GM12878 (cell line): Measurements from ENCODE around the gene TPCN2. TPM values are rescaled to one million over a fixed set of nuclear protein-coding genes. Genes with fewer than 3 reads are reported as not detected.

Experiments used
- ATAC-seq: fragments of 200-7000 bp; cut with Tn5 transposase; 3 replicates; pipeline ENCODE4 v1.9.1; 2020; ENCODE audit warnings: mild to moderate bottlenecking, moderate library complexity
- BruUV-seq: library from RNA; stranded (reverse); fragments of 400-500 nt; replicated peaks from 2 replicates; lab custom pipeline; 2021; lab: Mats Ljungman, UMichigan
- CTCF ChIA-PET: fragments of 300-600 bp; sonication (Branson Sonifier 250); formaldehyde crosslinking; extraction: SDS; loops from one replicate; lab custom pipeline; 2021; ENCODE audit warnings: inconsistent platforms; lab: Yijun Ruan, JAX
- POLR2A ChIA-PET: fragments of 350-600 bp; formaldehyde crosslinking; extraction: SDS; loops from one replicate; lab custom pipeline; 2021; ENCODE audit warnings: inconsistent platforms; lab: Charles Lee
- RAD21 ChIA-PET: fragments of 300-600 bp; sonication (Branson Sonifier 250); formaldehyde crosslinking; loops from one replicate; lab custom pipeline; 2023; ENCODE audit warnings: antibody characterized with exemption; ENCODE audit not compliant: unreplicated experiment; lab: Charles Lee
- SMC1A ChIA-PET: fragments of 300-600 bp; sonication (Branson Sonifier 250); formaldehyde crosslinking; loops from one replicate; lab custom pipeline; 2023; ENCODE audit not compliant: unreplicated experiment, uncharacterized antibody; lab: Charles Lee
- DNase-seq: peaks from one replicate; pipeline ENCODE4 v3.0.0-alpha.2; 2011; ENCODE audit warnings: low read depth, low spot score
- FAIRE-seq: peaks from 3 replicates; lab custom pipeline; 2011; peaks lifted over from hg19 to GRCh38; lab: Jason Lieb, UNC
- H2AFZ ChIP-seq: 2 replicates; pipeline ENCODE4 v1.6.0; 2011; ENCODE audit warnings: low read depth, low read length, control low read depth; ENCODE audit not compliant: control insufficient read depth
- H3K27ac ChIP-seq: 2 replicates; pipeline ENCODE4 v1.5.1; 2011; ENCODE audit warnings: control low read depth; ENCODE audit not compliant: control insufficient read depth, insufficient read depth
- H3K27me3 ChIP-seq, 2 experiments: replicated peaks in 1 of 2; 2 replicates each; pipeline versions ENCODE4 v1.6.0 to v1.6.1; 2011; ENCODE audit warnings: low read length in 1 of 2; ENCODE audit not compliant: control insufficient read depth in 2 of 2, insufficient read depth in 2 of 2
- H3K36me3 ChIP-seq, 2 experiments: 2 replicates each; pipeline ENCODE4 v1.5.1; 2011; ENCODE audit warnings: low read length in 1 of 2; ENCODE audit not compliant: control insufficient read depth in 2 of 2, insufficient read depth in 2 of 2
- H3K4me1 ChIP-seq: 2 replicates; pipeline ENCODE4 v1.6.1; 2011; ENCODE audit warnings: mild to moderate bottlenecking, low read length, moderate library complexity, mixed read lengths; ENCODE audit not compliant: control insufficient read depth, insufficient read depth
- H3K4me2 ChIP-seq: 2 replicates; pipeline ENCODE4 v1.6.0; 2011; ENCODE audit warnings: control low read depth; ENCODE audit not compliant: control insufficient read depth, insufficient read depth
- H3K4me3 ChIP-seq: fragments of 200-600 bp; sonication (generic); 2 replicates; pipeline ENCODE4 v1.5.1; 2016
- H3K79me2 ChIP-seq: 2 replicates; pipeline ENCODE4 v1.6.0; 2011; ENCODE audit warnings: low read length; ENCODE audit not compliant: control insufficient read depth, insufficient read depth
- H3K9ac ChIP-seq: 2 replicates; pipeline ENCODE4 v1.8.0; 2011; ENCODE audit warnings: low read length, control low read depth, mixed read lengths; ENCODE audit not compliant: control insufficient read depth, insufficient read depth
- H3K9me3 ChIP-seq: replicated peaks from 3 replicates; pipeline ENCODE4 v1.5.1; 2011; ENCODE audit warnings: mild to moderate bottlenecking, low read length; ENCODE audit not compliant: control insufficient read depth, insufficient read depth
- H4K20me1 ChIP-seq: 2 replicates; pipeline ENCODE4 v1.6.0; 2011; ENCODE audit not compliant: control insufficient read depth, insufficient read depth
- RAD51 ChIP-seq: fragments of 450-650 bp; IDR thresholded peaks from 2 replicates; pipeline ENCODE4 v1.6.1; 2016; ENCODE audit warnings: moderate library complexity, mild to moderate bottlenecking, inconsistent platforms
- RCOR1 ChIP-seq: conservative IDR thresholded peaks from 2 replicates; pipeline ENCODE4 v1.6.1; 2012; ENCODE audit warnings: low read depth, low read length, improper control_type of control experiment
- TBL1XR1 ChIP-seq: IDR thresholded peaks from 2 replicates; pipeline ENCODE4 v1.6.1; 2012; ENCODE audit warnings: low read depth, low read length, improper control_type of control experiment
- ZNF384 ChIP-seq: IDR thresholded peaks from 2 replicates; pipeline ENCODE4 v1.6.1; 2012; ENCODE audit warnings: low read depth, mild to moderate bottlenecking, low read length, improper control_type of control experiment, borderline replicate concordance
- WGBS: methylation state at CpG from one replicate; pipeline ENCODE4 v1.1.6; 2016; ENCODE audit warnings: low lambda C conversion rate; ENCODE audit not compliant: insufficient replicate concordance, insufficient coverage; ENCODE audit errors: missing lambda C conversion rate; 5-methylcytosine and 5-hydroxymethylcytosine counted together
- in situ Hi-C: fragments of 300-500 bp; cut with MboI; formaldehyde crosslinking; loops from 9 replicates; pipeline ENCODE4 v1.14.3; 2018; ENCODE audit warnings: mixed read lengths
- intact Hi-C: fragments of 100-400 bp; cut with micrococcal nuclease; formaldehyde crosslinking; loops from one replicate; pipeline ENCODE4 v1.14.2; 2022; ENCODE audit not compliant: unreplicated experiment
- polyA plus RNA-seq, 11 experiments: library from polyadenylated mRNA; depleted of rRNA in 4 of 11; unstranded in 6 of 11; stranded (reverse) in 5 of 11; fragments of >200 nt; fragmentation: Nextera tagmentation in 4 of 11; fragmentation: Illumina TruSeq in 1 of 11; extraction: Ambion mirVana in 4 of 11; extraction: Trizol in 1 of 11; gene quantifications; 1 replicate in 1 of 11; 2 replicates in 10 of 11; pipeline versions ENCODE4 v1.2.1 to v1.2.3, GENCODE V29; 2011 to 2016; ENCODE audit warnings: inconsistent platforms in 2 of 11, missing spikeins in 2 of 11, low read depth in 1 of 11
- total RNA-seq, 4 experiments: library from RNA; depleted of rRNA in 3 of 4; stranded (reverse); fragments of >200 nt in 3 of 4; fragmentation: Illumina TruSeq in 1 of 4; extraction: Trizol in 1 of 4; gene quantifications; 2 replicates each; pipeline versions ENCODE4 v1.2.1 to v1.2.3, GENCODE V29; 2013 to 2021
- TF ChIP-seq, protein P1 (sequence below): IDR thresholded peaks from 2 replicates; pipeline ENCODE4 v1.6.1; 2011; ENCODE audit warnings: mild to moderate bottlenecking, low read depth, low read length, moderate library complexity; ENCODE audit not compliant: insufficient replicate concordance
- TF ChIP-seq, protein P2 (sequence below), 3 experiments: IDR thresholded peaks in 2 of 3; conservative IDR thresholded peaks in 1 of 3; 2 replicates each; pipeline ENCODE4 v1.5.1; 2011; ENCODE audit warnings: low read depth in 3 of 3, low read length in 3 of 3, mild to moderate bottlenecking in 3 of 3, control low read depth in 2 of 3, moderate library complexity in 2 of 3, inconsistent platforms in 1 of 3, mixed read lengths in 1 of 3; ENCODE audit not compliant: control insufficient read depth in 2 of 3, insufficient read depth in 1 of 3; ENCODE audit errors: extremely low read depth in 1 of 3
- TF ChIP-seq, protein P3 (sequence below): IDR thresholded peaks from 2 replicates; pipeline ENCODE4 v1.6.1; 2012; ENCODE audit warnings: low read depth, low read length, improper control_type of control experiment

TPCN2 gene
- total and polyA plus RNA-seq, 10 of the 15 experiments (the other 5 are each of a cell fraction or from before 2014, with no cell fraction given) = 1.7 to 18.4 (median 8.4) TPM

DNA sequence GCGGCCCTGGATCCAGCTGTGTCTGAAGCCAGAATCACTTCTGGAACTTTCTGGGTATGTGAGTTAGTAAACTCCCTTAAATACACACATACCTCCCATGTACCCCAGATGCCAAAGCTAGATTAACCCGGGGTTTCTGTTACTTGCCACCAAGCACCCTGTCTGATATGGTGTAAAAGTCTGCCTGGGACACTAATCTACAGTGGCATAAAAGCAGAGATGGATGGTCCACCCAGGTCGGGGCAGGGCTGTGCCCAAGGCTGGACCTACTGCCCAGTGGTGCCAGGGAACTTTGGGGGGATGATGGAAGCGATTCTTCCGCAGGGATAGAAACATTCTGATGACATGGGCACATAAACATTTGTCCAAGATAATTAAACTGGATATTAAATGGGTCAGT lies 48.3 kb upstream of the TPCN2 start (continued):
- TF ChIP-seq RAD51 (no peak), ZNF384 (no peak)
- TF ChIP-seq, protein P1, sequence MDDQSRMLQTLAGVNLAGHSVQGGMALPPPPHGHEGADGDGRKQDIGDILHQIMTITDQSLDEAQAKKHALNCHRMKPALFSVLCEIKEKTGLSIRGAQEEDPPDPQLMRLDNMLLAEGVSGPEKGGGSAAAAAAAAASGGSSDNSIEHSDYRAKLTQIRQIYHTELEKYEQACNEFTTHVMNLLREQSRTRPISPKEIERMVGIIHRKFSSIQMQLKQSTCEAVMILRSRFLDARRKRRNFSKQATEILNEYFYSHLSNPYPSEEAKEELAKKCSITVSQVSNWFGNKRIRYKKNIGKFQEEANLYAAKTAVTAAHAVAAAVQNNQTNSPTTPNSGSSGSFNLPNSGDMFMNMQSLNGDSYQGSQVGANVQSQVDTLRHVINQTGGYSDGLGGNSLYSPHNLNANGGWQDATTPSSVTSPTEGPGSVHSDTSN = no peak

DNA sequence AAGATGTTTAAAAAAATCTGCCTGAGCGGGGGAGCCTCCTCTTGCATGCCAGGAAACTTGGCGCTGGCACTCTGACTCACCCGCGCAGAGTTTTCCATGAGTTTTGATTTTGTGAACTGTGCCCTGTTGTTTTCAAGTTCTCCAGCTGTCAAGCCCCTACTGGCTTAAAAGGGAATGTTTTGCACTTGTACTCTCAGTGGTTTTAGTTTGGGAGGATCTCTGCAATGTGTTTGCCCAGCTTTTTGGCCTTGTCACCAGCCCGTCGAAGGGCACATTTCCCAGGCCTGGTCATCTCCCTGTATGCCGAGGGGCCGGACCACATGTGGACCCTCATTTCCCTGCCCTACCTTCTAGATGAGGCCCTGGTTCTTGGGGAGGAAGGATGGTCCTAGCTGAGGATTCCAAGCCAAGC lies 47.9 kb upstream of the TPCN2 start:
- no peak for FAIRE-seq
- POLR2A ChIA-PET = no interaction called here

More for the DNA sequence above, 47.9 kb upstream of the TPCN2 start:
- ChIA-PET CTCF (interaction anchor here (0.6 kb wide), 1 partner anchor 734 kb away, joined by 3 read pairs; no protein-coding TSS in a partner anchor), SMC1A (no interaction called here), RAD21 (no interaction called here)
- TF ChIP-seq, protein P2, sequence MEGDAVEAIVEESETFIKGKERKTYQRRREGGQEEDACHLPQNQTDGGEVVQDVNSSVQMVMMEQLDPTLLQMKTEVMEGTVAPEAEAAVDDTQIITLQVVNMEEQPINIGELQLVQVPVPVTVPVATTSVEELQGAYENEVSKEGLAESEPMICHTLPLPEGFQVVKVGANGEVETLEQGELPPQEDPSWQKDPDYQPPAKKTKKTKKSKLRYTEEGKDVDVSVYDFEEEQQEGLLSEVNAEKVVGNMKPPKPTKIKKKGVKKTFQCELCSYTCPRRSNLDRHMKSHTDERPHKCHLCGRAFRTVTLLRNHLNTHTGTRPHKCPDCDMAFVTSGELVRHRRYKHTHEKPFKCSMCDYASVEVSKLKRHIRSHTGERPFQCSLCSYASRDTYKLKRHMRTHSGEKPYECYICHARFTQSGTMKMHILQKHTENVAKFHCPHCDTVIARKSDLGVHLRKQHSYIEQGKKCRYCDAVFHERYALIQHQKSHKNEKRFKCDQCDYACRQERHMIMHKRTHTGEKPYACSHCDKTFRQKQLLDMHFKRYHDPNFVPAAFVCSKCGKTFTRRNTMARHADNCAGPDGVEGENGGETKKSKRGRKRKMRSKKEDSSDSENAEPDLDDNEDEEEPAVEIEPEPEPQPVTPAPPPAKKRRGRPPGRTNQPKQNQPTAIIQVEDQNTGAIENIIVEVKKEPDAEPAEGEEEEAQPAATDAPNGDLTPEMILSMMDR (IDR thresholded peaks at IDR 0.05 in 2 of 3, conservative IDR thresholded peaks at IDR 0.05 in 1 of 3; ENCODE audit: control insufficient read depth in 2 of 3, extremely low read depth in 1 of 3, insufficient read depth in 1 of 3, low read depth in 3 of 3, low read length in 3 of 3) = 0 out of 6 replicates have a peak, but pooled peaks of 1 of the 3 experiments have one; percentile 12
- TF ChIP-seq, protein P3, sequence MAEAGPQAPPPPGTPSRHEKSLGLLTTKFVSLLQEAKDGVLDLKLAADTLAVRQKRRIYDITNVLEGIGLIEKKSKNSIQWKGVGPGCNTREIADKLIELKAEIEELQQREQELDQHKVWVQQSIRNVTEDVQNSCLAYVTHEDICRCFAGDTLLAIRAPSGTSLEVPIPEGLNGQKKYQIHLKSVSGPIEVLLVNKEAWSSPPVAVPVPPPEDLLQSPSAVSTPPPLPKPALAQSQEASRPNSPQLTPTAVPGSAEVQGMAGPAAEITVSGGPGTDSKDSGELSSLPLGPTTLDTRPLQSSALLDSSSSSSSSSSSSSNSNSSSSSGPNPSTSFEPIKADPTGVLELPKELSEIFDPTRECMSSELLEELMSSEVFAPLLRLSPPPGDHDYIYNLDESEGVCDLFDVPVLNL = no peak
- TF ChIP-seq RCOR1 (no peak), TBL1XR1 (no peak)
- Histone ChIP-seq H3K9me3 (no peaks in the 10 kb centered on the region), H4K20me1 (no peaks in the 10 kb centered on the region), H3K27me3 (peaks cover 0 to 3% of the 10 kb centered on the region in 2 experiments; a peak in 2 of 4 replicates), H3K4me2 (no peak overlapping the region), H3K79me2 (no peaks in the 10 kb centered on the region), H3K9ac (no peak overlapping the region), H3K27ac (no peak overlapping the region), H3K36me3 (no peaks in the 10 kb centered on the region), H3K4me3 (no peak overlapping the region), H2AFZ (no peak overlapping the region), H3K4me1 (no peaks in the 10 kb centered on the region; the same call in 1 of the 2 replicates)
- intact Hi-C loops = no loop called here
- in situ Hi-C loops = no loop called here
- 60% methylated on average over 8 of the region's 8 CpGs for WGBS
- DNase-seq (no peak), ATAC-seq (no peak)
- BruUV-seq = no TSS peak
